Dermis blood vessel endothelial cell (primary cell): Measurements from ENCODE around the gene PRPF40B. TPM values are rescaled to one million over a fixed set of nuclear protein-coding genes. Genes with fewer than 3 reads are reported as not detected.
"Not testable (repeated sequence)": the region's sequence is repeated elsewhere in the genome, so short reads cannot be mapped to it uniquely, and the experiment has no call there.

ENCODE experiments used
- DNase-seq: peaks from one replicate; pipeline ENCODE4 v3.0.0; 2010
- total RNA-seq: library from RNA; depleted of rRNA; stranded (reverse); fragments of >200 nt; gene quantifications from 2 replicates; pipeline ENCODE4 v1.2.3, GENCODE V29; 2014

PRPF40B gene
- total RNA-seq, 1 donor from 2014 or later = 1.9 TPM

- peak; percentile 19 for DNase-seq
Measured at GRCh38 chr12:49609875-49610154, 13.5 kb upstream of the PRPF40B start.

GRCh38 chr12:49610785-49611184 is 12.6 kb upstream of the PRPF40B start:
- DNase-seq = not testable (repeated sequence)

GRCh38 chr12:49612210-49612609 is 11.2 kb upstream of the PRPF40B start:
- DNase-seq = no peak

GRCh38 chr12:49615725-49616124 is 7.6 kb upstream of the PRPF40B start:
- DNase-seq = no peak

GRCh38 chr12:49616533-49617219 is 6.7 kb upstream of the PRPF40B start:
- DNase-seq = peak; percentile 51

GRCh38 chr12:49618576-49618975 is 4.8 kb upstream of the PRPF40B start:
- no peak for DNase-seq

- no peak for DNase-seq
Measured at GRCh38 chr12:49619286-49619685, 4.1 kb upstream of the PRPF40B start.

- no peak for DNase-seq
Measured at GRCh38 chr12:49621651-49622500, 1.5 kb upstream of the PRPF40B start.

GRCh38 chr12:49622501-49623141 is 740 bp upstream of the PRPF40B start:
- no peak for DNase-seq

GRCh38 chr12:49624921-49625577 is 1.7 kb downstream of the PRPF40B start:
- peak; percentile 37 for DNase-seq

GRCh38 chr12:49626169-49626835 is 2.9 kb downstream of the PRPF40B start:
- DNase-seq = no peak

GRCh38 chr12:49626836-49627235 is 3.5 kb downstream of the PRPF40B start:
- no peak for DNase-seq

GRCh38 chr12:49627752-49628360 is 4.5 kb downstream of the PRPF40B start:
- peak; percentile 66 for DNase-seq

GRCh38 chr12:49631336-49631907 is 8.1 kb downstream of the PRPF40B start:
- DNase-seq = no peak

- DNase-seq = no peak
Measured at GRCh38 chr12:49632401-49632800, 9.0 kb downstream of the PRPF40B start.

- no peak for DNase-seq
Measured at GRCh38 chr12:49632986-49633702, 9.8 kb downstream of the PRPF40B start.

- no peak for DNase-seq
Measured at GRCh38 chr12:49633703-49634345, 10.5 kb downstream of the PRPF40B start.

- no peak for DNase-seq
Measured at GRCh38 chr12:49635036-49635435, 11.7 kb downstream of the PRPF40B start.

GRCh38 chr12:49635656-49636055 is 12.3 kb downstream of the PRPF40B start:
- DNase-seq = no peak

- no peak for DNase-seq
Measured at GRCh38 chr12:49636574-49636973, 13.2 kb downstream of the PRPF40B start.
